GM18507 (cell line): ENCODE data around the gene FAM229A.

Experiments used
- DNase-seq: peaks from one replicate; pipeline ENCODE4 v3.0.0; 2011; ENCODE audit warnings: low read depth; ENCODE audit not compliant: insufficient read length; ENCODE audit errors: extremely low spot score
- FAIRE-seq: peaks from 2 replicates; lab custom pipeline; 2011; peaks lifted over from hg19 to GRCh38; lab: Jason Lieb, UNC

Gene FAM229A

DNA sequence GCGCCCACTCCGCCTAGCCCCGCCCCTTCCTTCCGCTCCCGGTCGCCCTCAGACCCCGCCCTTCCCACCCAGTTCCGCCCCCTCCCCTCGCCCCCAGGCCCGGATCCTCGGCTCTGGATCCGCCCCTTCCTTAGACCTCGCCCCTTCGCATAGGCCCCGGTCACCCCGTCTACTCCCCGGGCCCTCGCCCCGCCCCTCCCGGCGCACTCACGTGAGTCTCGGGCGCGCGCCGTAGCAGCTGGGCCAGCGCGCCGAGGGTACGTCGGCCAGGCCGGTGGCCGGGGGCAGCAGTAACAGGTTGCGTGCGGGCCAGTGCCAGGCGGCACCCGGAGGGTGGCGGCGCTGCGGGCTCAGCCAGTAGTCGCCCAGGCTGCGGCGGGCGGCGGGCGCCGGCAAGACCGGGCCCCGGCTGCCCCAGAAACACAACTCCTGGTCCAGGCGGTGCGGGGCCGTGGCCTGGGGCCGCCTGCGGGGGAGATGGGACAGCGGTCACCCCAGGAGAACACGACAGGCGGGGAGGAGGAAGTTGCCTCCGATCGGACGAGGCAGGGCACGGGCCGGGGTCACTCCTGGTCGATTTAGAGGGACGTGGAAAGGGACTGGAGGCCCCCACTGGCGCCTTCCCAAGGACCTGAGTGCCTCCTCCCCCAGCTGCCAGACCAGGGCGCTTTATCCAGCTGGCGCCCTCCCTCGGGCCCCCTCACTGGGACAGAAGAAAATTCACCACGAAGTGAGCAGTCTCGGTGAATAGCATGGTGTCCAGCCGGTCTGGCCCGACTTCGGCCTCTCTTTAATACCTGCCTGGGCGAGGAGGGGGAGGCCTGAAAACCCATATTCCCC is 10.7 kb downstream of the FAM229A start:
- FAIRE-seq (peak; percentile 88), DNase-seq (peak; percentile 92)

DNA sequence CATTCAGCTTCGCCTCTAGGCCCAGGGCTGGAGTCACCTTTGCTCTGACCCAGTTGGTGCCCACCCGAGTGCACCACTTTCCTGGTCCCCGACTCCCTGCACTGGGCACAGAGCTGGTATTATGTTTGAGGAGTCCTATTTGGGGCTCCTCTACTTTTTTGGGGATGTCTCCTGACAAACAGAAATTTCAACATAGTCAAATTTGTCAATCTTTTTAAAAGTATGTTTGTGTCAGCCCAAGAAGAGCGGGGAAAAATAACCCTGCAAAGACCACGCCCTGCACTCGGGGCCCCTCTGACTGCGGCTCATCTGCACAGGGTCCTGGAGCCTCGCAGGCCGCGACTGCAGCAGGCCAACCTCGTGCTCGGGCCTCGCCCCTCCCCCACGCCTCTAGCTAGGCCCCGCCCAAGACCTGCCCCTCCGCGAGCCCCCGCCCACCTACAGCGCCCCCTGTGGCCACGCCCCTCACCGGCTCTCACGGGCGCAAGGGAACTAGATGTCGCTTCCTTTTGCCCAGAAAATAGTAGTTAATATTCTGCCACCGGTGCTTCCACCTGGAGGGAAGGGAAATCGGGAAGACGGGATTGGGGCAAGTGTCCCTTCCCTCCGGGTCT is 11.4 kb downstream of the FAM229A start:
- peak; percentile 71 for DNase-seq
- FAIRE-seq: no peak

DNA sequence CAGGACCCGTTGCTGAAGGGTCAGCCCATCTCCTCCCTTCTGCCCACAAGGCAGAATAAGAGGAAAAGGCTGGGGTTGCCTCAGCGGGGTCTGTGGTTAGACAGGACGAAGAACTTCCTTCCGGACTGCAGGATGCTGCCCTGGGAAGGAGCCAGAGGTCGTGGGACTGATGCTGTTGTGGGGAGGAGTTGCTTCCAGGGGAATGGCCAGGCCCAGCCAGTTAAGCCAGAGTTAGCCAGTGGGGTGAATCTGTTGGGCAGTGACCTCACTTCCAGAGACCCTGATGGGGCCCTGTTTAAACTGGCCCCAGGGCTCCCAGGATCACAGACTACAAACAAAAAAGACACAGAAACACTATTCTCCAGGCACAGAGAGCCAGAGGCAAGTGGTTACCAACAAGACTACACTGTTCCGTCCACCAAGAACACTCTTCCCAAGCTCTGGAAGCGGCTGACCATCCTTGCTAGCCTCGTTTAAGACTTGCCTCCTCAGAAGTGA is 13.0 kb downstream of the FAM229A start:
- DNase-seq: no peak
- no peak for FAIRE-seq

DNA sequence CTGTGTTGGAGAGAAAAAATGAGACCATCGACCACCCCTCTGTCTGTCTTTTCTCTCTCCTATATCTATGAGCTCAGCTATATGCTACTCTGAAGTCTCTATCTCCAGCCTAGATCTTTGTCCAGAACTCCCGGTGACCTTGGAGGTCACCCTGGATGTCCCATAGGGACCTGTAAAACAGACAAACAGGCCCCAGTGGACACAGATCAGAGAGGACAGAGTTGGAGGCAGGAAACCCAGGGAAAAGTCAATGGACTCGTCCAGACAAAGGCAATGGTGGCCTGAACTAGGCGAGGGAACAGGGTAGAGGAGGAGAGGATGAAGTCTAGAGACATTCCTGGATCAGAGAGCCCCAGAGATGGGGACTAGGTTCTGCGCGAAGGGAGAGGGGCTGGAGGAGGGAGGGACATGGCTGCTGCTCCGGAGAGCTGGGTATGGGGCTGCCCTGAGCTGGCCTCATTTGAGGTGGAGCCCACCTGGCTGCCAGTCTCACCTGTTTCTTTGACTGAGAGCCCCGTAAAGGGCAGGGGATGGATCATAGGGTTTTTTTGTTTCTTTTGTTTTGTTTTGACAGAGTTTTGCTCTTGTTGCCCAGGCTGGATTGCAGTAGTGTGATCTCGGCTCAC is 15.6 kb downstream of the FAM229A start:
- FAIRE-seq (no peak), DNase-seq (no peak)

DNA sequence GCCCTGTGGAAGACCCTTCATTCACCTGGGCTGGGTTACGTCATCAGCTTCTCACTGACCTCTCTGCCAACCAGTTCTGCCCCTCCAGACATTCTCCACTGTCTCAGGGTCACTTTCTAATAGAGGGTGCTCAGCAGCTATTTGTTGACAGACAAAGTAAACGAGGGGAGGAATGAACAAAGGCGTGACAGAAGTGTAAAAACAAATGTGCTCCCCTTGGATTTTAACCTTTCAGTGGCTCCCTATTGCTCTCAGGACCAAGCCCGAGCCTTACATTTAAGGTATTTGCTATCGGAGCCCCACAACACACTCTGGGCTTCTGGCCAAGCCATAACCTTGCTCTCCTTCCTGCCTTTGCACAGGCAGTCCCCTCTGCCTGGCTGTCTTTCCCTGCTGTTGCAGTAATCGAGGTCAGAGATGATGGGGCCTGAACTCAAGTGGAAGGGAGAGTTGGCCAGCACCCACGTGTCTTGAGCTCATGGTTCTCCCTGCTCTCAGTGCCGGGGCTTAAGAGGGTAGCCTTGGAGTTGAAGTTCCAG is 16.9 kb downstream of the FAM229A start:
- FAIRE-seq (no peak), DNase-seq (no peak)

DNA sequence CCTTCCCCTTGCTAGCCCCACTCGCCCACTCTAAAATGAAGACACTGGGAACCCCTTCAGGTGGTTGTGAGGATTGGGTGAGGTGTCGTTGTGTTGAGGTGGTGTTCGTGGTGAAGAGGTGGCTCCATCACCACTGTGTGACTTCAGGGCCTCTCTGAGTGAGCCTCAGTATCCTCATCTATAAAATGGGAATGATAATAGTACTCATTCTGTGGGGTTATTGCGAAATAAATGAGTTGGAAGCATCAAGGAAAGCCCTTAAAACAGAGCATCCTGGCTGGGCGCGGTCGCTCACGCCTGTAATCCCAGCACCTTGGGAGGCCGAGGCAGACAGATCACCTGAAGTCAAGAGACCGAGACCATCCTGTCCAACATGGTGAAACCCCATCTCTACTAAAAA is 19.6 kb downstream of the FAM229A start:
- FAIRE-seq: no peak
- DNase-seq: no peak

DNA sequence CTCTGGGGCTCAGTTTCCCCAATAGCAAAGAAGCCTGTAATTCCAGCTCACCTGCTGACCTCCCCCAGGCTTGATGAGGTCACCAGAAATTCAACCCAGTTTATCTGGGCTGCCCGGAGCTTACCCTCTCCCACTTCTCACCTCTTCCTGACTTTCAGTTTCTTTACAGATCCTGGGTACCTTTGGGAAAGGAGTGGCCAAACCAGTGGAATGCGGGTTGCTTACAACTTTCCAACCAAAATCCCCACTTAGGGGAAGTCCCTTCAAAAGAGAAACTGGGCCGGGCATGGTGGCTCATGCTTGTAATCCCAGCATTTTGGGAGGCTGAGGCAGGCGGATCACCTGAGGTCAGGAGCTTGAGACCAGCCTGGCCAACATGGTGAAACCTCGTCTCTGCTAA is 20.3 kb downstream of the FAM229A start:
- DNase-seq (no peak), FAIRE-seq (no peak)

DNA sequence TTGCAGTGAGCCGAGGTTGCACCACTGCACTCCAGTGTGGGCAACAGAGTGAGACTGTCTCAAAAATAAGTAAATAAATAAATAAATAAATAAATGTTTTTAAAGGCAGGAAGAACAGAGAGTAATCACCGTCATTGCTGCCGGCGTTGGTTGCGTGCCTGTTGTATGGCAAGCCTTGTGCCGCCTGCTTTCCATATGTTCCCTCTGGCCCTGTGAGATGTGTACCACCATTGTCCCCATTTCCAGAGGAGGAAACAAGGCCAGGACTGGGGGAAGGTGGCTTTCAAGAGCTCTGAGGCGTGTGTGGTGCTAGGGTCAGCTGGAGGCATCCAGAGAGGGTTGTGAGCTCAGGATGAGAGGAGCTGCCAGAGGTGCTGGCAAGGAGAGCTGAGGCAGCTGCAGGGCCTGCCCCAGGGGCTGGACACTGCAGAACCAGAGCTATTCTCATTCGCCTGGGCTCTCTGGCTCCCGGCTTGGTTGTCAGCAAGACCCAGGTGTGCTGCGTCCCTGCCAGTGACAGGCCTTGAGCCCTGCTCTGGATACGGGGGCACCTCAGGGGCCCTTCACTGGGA is 21.0 kb downstream of the FAM229A start:
- FAIRE-seq (no peak), DNase-seq (no peak)

DNA sequence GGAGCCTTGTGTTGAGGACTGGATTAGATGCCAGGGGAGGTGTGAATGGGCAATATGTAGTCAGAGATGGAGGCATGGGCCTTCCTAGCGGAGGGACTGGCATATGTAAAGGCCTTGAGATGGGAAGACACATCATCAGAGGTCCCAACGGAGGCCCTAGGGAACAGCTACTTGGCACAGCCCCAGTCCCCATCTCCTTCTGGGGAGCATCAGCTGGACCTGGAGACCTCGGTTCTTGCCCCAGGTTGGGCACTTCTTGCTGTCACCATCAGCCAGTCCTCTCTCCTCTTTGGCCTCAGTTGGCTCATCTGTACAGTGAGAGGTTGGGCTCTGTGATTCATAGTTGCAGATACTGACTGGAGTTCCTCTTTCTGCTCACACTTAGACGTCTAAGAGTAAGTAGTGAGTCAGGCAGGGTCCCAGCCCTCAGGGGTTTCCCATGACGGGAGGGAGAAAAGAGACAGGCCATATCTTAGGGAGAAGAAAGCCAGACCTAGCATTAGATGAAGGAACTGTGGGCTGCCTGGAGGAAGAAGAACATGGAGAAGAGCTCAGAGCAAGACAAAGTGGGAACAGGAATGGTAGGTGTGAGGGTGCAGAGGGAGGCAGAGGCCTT is 22.8 kb downstream of the FAM229A start:
- DNase-seq (no peak), FAIRE-seq (peak; percentile 86)

DNA sequence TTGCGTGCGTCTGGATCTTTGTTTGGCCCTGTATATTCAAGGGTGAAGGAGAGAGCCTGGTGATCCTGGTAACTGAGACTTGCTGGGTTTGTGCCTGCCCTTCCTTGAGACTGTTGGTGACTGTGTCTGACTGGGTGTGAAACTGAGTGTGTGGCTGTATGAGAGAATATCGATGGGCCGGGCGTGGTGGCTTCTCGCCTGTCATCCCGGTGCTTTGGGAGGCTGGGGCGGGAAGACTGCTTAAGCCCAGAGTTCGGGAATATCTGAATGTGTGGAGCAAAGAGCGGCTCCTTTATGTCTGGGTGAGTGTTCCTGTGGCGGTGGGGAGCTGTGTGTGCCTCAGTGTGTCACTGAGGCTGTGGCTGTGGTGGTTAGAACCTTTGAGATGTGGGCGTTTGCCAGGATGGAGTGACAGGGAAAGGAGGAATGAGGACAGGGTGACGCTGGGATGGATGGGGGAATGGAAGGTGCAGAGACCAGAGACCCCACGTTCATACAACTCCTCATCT is 23.6 kb downstream of the FAM229A start:
- FAIRE-seq (no peak), DNase-seq (no peak)

DNA sequence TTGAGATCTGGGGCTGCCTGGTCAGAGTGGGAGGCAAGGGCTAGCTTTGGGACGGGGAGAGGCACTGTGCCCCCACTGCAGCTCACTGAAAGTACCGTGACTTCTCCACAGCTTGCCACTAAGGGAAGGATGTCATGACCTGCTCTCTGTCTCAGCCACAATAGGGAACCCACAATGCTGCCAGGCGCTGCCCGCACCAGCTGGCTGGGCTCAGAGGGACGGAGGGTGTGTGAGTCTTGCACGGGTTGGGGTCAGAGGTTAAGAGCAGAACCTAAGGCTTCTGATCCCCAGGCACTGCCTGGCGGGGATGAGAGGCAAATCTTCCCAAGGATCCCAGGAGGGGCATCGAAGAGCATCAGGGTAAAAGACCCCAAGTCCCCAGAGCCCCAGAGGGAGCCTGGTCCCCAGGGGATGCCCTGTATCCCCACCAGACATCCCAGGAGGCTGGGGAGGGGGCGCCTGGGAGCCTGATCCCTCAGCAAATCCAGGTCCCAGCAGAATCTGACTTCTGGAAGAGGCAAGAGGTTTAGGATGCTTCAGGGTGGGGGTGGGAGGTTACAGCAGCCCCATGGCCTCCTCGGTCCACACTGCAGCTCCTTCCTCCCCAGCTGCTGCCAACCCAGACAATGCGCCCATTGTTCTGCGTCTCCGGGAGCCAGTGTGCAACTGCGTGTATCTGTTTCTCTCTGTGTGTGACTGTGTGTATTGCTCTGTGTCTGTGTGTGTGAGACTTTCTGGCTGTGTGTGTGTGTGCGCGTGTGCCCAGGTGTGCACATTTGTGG is 24.2 kb downstream of the FAM229A start:
- DNase-seq (no peak), FAIRE-seq (no peak)

DNA sequence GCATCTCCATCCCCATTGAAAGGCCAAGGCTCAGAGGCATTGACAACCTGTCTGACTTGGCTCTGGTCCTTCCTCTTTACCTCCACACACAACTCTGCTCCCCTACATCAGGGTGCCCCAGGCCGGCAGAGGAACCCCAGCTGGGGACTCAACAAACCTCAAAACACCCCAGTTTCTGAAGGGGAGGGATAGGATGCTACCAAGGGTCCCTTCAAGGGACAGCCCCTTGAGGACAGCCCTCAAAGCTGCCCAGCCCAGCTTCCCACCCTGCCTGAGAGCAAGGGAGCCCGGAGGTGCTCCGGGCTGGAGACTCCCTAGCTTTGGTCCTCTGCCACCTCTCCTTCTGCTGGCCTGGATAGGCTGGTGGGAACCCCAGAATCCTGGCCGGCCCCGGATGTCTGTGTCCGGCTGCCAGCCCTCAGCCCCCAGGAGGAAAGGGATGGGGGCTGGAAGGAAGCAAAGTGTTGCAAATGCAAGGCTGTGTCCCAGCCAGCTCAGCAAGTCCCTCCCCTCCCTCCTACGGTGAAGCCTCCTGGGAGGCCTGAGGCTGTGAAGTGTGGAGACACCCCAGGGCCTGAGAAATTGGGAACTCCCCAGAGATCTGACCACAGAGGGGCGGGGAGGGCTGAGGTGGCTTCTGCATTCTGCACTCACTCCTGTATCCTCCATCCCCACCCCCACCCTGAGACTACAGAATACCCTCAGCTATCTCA is 25.2 kb downstream of the FAM229A start:
- FAIRE-seq: peak; percentile 96
- DNase-seq: peak; percentile 48

DNA sequence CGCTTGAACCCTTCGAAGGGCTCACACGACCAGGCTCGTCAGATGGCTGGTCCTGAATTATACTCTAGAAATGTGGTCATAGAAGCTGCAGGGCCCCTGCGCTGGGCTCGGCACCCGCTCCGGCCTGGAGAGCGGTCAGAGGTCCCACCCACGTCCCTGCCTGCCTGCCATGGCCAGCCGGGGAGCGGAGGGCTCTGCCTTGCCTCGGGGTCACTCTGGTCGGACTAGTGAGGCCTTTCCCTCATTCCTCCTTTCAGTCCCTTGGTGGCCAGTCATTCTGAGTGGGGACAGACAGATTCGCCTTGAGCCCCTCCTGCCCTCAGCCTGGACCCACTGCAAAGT is 25.7 kb downstream of the FAM229A start:
- FAIRE-seq (no peak), DNase-seq (no peak)

DNA sequence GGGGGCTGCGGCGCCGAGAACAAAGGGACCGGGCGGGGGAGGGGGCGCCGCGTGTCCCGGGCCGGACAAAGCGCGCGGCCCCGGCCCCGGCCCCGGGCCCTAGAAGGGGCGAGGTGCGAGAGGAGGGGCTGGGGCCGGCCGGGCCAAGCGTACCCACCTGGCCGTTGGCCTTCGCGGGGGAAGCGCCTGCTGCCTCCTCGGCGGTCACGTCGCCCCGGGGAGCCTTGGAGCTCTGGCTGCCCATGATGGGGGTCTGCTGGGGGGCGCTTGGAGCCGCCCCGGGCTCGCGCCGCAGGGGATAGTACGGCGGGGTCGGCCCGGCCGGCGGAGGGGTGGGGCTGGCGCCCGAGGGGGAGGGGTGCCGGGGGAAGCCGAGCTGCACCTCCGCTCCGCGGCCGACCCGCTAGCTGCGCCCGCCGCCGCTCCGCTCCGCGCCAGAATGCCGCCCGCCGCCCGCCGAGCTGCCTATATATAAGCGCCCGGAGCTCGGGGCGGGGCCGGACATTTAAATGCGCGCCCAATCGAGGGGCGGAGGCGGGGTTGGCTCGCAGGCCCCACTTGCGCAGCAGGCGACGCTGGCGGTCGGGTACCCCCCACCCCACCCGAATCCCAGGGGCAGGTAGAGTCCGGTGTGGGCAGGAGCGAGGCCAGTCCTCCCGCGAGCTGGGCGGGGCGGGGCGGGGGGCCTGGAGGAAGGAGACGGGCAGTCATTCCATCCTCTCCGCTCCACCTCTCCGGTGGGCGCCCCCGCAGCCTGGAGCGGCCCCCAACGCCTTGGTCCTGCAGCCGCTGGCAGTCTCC is 26.3 kb downstream of the FAM229A start, which contains the start of gene MARCKSL1:
TSS of gene MARCKSL1 (minus strand) at position 444 of the 801 bp plus-strand sequence. CDS start at position 244, 200 bp downstream.
- FAIRE-seq (no peak), DNase-seq (peak; percentile 68)

DNA sequence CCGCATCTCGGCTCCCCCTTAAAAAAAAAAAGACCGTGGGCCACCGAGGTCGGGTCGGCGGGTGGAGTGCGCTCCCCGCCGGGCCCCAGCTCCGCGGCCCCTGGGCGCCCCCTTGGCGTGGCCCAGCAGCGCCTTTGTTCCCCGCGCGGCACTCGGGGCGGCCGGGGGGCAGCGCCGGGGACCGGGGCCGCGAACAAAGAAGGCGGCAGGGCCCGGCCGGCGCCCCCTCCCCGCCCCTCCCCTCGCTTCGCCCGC is 26.8 kb downstream of the FAM229A start:
- no peak for DNase-seq
- no peak for FAIRE-seq

DNA sequence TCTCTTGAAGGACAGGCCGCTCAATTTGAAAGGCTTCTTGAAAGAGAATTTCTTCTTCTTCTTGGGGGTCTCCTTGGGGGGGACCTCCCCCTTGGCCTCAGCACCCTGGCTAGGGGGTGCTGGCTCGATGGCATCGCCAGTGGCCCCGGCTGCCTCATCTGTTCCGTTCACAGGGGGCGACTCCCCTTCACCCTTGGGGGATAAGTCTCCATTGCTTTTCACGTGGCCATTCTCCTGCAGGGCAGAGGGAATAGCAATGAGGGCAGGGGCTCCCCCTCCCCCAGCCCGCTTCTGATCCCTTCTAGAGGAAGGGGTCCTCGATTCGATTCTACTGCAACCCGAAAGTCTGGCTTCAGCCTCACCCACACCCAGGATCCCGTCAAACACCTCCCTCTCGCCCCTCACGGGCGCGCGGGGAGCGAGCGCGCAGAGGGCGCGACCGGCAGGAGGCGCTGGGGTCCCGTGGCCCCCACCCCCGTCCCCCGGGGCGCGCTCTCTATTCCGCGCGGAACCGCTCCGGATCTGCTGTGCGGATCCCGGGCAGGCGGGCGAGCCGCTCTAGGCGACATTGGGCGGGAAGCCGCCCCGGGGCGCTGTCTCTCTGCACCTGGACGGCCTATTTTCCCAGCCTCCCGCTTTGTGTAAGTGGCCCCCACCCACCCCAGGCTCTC is 27.3 kb downstream of the FAM229A start:
- FAIRE-seq: no peak
- no peak for DNase-seq

DNA sequence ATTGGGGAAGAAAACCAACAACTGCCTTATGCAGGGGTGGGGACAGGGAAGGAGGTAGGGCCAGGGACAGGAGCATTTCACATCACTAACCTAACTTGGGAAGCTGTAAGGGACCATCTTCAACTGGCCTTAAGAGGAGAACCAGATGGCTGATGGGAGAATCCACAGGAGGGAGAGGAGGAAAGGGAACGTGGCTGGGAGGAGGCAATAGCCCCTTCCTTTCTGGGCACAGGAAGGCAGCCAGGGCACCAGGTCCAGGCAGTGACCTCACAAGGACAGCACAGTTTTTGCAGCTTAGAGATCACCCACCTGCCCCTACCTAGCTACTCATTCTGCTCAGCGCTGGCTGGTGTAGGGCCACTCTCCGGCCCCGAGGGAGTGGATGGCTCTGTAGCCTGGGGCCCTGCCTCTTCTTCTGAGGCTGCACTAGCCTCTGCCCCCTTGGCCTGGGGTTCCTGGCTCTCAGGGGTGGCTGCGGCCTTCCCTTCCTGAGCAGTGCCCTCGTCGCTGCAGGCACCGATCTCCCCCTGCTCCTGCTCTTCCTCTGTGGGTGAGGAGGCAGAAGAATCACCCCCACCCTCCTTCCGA is 27.9 kb downstream of the FAM229A start:
- DNase-seq (no peak), FAIRE-seq (no peak)
